Neural cell (in vitro differentiated cells): Measurements from ENCODE around the gene SPPL3.

Experiments used
- CTCF ChIP-seq: fragments of 450-650 bp; IDR thresholded peaks from 2 replicates; pipeline ENCODE4 v1.5.1; 2014; ENCODE audit warnings: antibody characterized with exemption, mild to moderate bottlenecking, moderate library complexity; ENCODE audit not compliant: poor library complexity, severe bottlenecking
- REST ChIP-seq: IDR thresholded peaks from 2 replicates; pipeline ENCODE4 v1.6.1; 2012; ENCODE audit warnings: borderline replicate concordance

GRCh38 chr12:120904197-120904773, at the start of gene SPPL3:
- TF ChIP-seq REST (peak; percentile 51), CTCF (no peak)
